Stimulated activated CD8-positive, alpha-beta memory T cell treated with anti-CD3 and anti-CD28 coated beads, Interleukin-7, amount 100 ng/mL, for 4 hours (primary cell): ENCODE data around the gene SLC26A11.
"Not testable (repeated sequence)": the region's sequence is repeated elsewhere in the genome, so short reads cannot be mapped to it uniquely, and the experiment has no call there.

ENCODE experiments used
- DNase-seq, 2 donors: peaks; one replicate each; pipeline ENCODE4 v3.0.0-alpha.2; 2020; ENCODE audit warnings: low read depth in 2 of 2

The SLC26A11 gene

GRCh38 chr17:80281516-80281915 is 61.3 kb downstream of the SLC26A11 start:
- no peak for DNase-seq

- no peak for DNase-seq
Observed at GRCh38 chr17:80283116-80283852, 63.1 kb downstream of the SLC26A11 start.

GRCh38 chr17:80284631-80285030 is 64.4 kb downstream of the SLC26A11 start:
- no peak for DNase-seq

GRCh38 chr17:80285237-80285920 is 65.2 kb downstream of the SLC26A11 start:
- DNase-seq: no peak

GRCh38 chr17:80286638-80286960 is 66.4 kb downstream of the SLC26A11 start:
- DNase-seq: no peak

- DNase-seq: no peak
Observed at GRCh38 chr17:80287038-80287437, 66.8 kb downstream of the SLC26A11 start.

GRCh38 chr17:80287806-80288567 is 67.8 kb downstream of the SLC26A11 start:
- DNase-seq: no peak

- DNase-seq: no peak
Observed at GRCh38 chr17:80289616-80290015, 69.4 kb downstream of the SLC26A11 start.

GRCh38 chr17:80290156-80290555 is 69.9 kb downstream of the SLC26A11 start:
- DNase-seq: no peak

GRCh38 chr17:80291260-80291659 is 71.0 kb downstream of the SLC26A11 start:
- DNase-seq: no peak

GRCh38 chr17:80291691-80292487 is 71.7 kb downstream of the SLC26A11 start:
- no peak for DNase-seq

- no peak for DNase-seq
Observed at GRCh38 chr17:80292521-80292971, 72.3 kb downstream of the SLC26A11 start.

GRCh38 chr17:80294210-80294609 is 74.0 kb downstream of the SLC26A11 start:
- no peak for DNase-seq

- no peak for DNase-seq
Observed at GRCh38 chr17:80294653-80295052, 74.4 kb downstream of the SLC26A11 start.

- no peak for DNase-seq
Observed at GRCh38 chr17:80295146-80295545, 74.9 kb downstream of the SLC26A11 start.

GRCh38 chr17:80295559-80295958 is 75.3 kb downstream of the SLC26A11 start:
- DNase-seq: no peak

- DNase-seq: no peak
Observed at GRCh38 chr17:80296221-80296620, 76.0 kb downstream of the SLC26A11 start.

- no peak for DNase-seq
Observed at GRCh38 chr17:80297996-80298560, 77.9 kb downstream of the SLC26A11 start.

- DNase-seq: not testable (repeated sequence)
Observed at GRCh38 chr17:80299350-80300100, 79.3 kb downstream of the SLC26A11 start.

GRCh38 chr17:80300756-80301155 is 80.5 kb downstream of the SLC26A11 start:
- not testable (repeated sequence) for DNase-seq
